H9 (cell line): ENCODE data around the gene API5. TPM values are rescaled to one million over a fixed set of nuclear protein-coding genes. Genes with fewer than 3 reads are reported as not detected.

Experiments used
- DNase-seq: peaks from one replicate; pipeline ENCODE4 v3.0.0-alpha.2; 2017
- H2AFZ ChIP-seq: one replicate; pipeline ENCODE4 v1.6.1; 2013; ENCODE audit warnings: mild to moderate bottlenecking, low read length, control low read depth, moderate library complexity
- H2AK5ac ChIP-seq: 2 replicates; pipeline ENCODE4 v1.6.1; 2013; ENCODE audit warnings: low read length, control low read depth, mixed read lengths; ENCODE audit not compliant: insufficient read length
- H2BK120ac ChIP-seq: one replicate; pipeline ENCODE4 v1.6.1; 2013; ENCODE audit warnings: low read depth, mild to moderate bottlenecking, low read length, control low read depth, inconsistent platforms; ENCODE audit not compliant: poor library complexity, severe bottlenecking
- H2BK12ac ChIP-seq: 2 replicates; pipeline ENCODE4 v1.6.1; 2013; ENCODE audit warnings: low read length, control low read depth, mixed read lengths, low read depth; ENCODE audit not compliant: insufficient read length
- H2BK15ac ChIP-seq: 2 replicates; pipeline ENCODE4 v1.6.1; 2013; ENCODE audit warnings: low read depth, low read length, control low read depth
- H2BK20ac ChIP-seq: one replicate; pipeline ENCODE4 v1.6.1; 2013; ENCODE audit warnings: low read depth, mild to moderate bottlenecking, low read length, control low read depth, inconsistent platforms; ENCODE audit not compliant: poor library complexity, severe bottlenecking
- H2BK5ac ChIP-seq: 2 replicates; pipeline ENCODE4 v1.6.1; 2013; ENCODE audit warnings: low read length, control low read depth, mixed read lengths; ENCODE audit not compliant: insufficient read length
- H3K14ac ChIP-seq: 2 replicates; pipeline ENCODE4 v1.6.1; 2013; ENCODE audit warnings: low read length, control low read depth; ENCODE audit not compliant: insufficient read depth
- H3K18ac ChIP-seq: 2 replicates; pipeline ENCODE4 v1.6.1; 2013; ENCODE audit warnings: low read depth, mild to moderate bottlenecking, mixed read lengths, low read length, control low read depth; ENCODE audit not compliant: insufficient read length
- H3K23ac ChIP-seq: 2 replicates; pipeline ENCODE4 v1.6.1; 2013; ENCODE audit warnings: low read length, control low read depth, mixed read lengths, low read depth; ENCODE audit not compliant: insufficient read length
- H3K23me2 ChIP-seq: 2 replicates; pipeline ENCODE4 v1.6.1; 2013; ENCODE audit warnings: low read depth, mild to moderate bottlenecking, mixed read lengths, low read length, control low read depth; ENCODE audit not compliant: insufficient read length, poor library complexity, severe bottlenecking
- H3K27ac ChIP-seq: 2 replicates; pipeline ENCODE4 v1.5.1; 2013; ENCODE audit warnings: low read length, control low read depth, mixed read lengths, low read depth; ENCODE audit not compliant: insufficient read length
- H3K27me3 ChIP-seq: 2 replicates; pipeline ENCODE4 v1.6.1; 2013; ENCODE audit warnings: low read length, control low read depth, inconsistent platforms; ENCODE audit not compliant: insufficient read depth
- H3K4ac ChIP-seq: 2 replicates; pipeline ENCODE4 v1.6.1; 2013; ENCODE audit warnings: low read depth, mild to moderate bottlenecking, control low read depth, inconsistent platforms, low read length, moderate library complexity
- H3K4me1 ChIP-seq: 2 replicates; pipeline ENCODE4 v1.6.1; 2013; ENCODE audit warnings: low read length, control low read depth, inconsistent platforms; ENCODE audit not compliant: insufficient read depth
- H3K4me2 ChIP-seq: 2 replicates; pipeline ENCODE4 v1.6.1; 2013; ENCODE audit warnings: low read length, control low read depth, mixed read lengths; ENCODE audit not compliant: insufficient read length, insufficient read depth
- H3K56ac ChIP-seq: 2 replicates; pipeline ENCODE4 v1.6.1; 2013; ENCODE audit warnings: low read depth, mild to moderate bottlenecking, mixed read lengths, low read length, control low read depth; ENCODE audit not compliant: insufficient read length
- H3K79me1 ChIP-seq: 2 replicates; pipeline ENCODE4 v1.6.1; 2013; ENCODE audit warnings: low read depth, mild to moderate bottlenecking, moderate library complexity, low read length, control low read depth, inconsistent platforms; ENCODE audit not compliant: insufficient read depth, poor library complexity, severe bottlenecking
- H3K79me2 ChIP-seq: 2 replicates; pipeline ENCODE4 v1.6.1; 2013; ENCODE audit warnings: low read length, control low read depth, inconsistent platforms; ENCODE audit not compliant: insufficient read depth
- H3K9ac ChIP-seq: 2 replicates; pipeline ENCODE4 v1.6.1; 2013; ENCODE audit warnings: low read length, control low read depth, mixed read lengths; ENCODE audit not compliant: insufficient read length; ENCODE audit errors: extremely low read depth
- H3K9me3 ChIP-seq: one replicate; pipeline ENCODE4 v1.6.1; 2013; ENCODE audit warnings: low read depth, low read length, inconsistent platforms; ENCODE audit not compliant: control insufficient read depth
- H3T11ph ChIP-seq: one replicate; pipeline ENCODE4 v1.6.1; 2013; ENCODE audit warnings: mild to moderate bottlenecking, low read length, control low read depth, inconsistent platforms
- H4K20me1 ChIP-seq: one replicate; pipeline ENCODE4 v1.6.1; 2013; ENCODE audit not compliant: control insufficient read depth, insufficient read length, insufficient read depth
- H4K5ac ChIP-seq: 2 replicates; pipeline ENCODE4 v1.6.1; 2013; ENCODE audit warnings: low read depth, mild to moderate bottlenecking, mixed read lengths, low read length, control low read depth; ENCODE audit not compliant: insufficient read length
- H4K8ac ChIP-seq: replicated peaks from 2 replicates; pipeline ENCODE4 v1.6.1; 2013; ENCODE audit warnings: low read length, control low read depth, mixed read lengths, low read depth; ENCODE audit not compliant: insufficient read length
- H4K91ac ChIP-seq: 2 replicates; pipeline ENCODE4 v1.6.1; 2013; ENCODE audit warnings: low read depth, mild to moderate bottlenecking, moderate library complexity, mixed read lengths, low read length, control low read depth; ENCODE audit not compliant: insufficient read length
- H3K27ac Mint-ChIP-seq, 3 experiments: 2 replicates in 2 of 3; 3 replicates in 1 of 3; pipeline ENCODE4 v1.8.0; 2020 to 2021; ENCODE audit warnings: mixed read lengths in 3 of 3, mild to moderate bottlenecking in 1 of 3, moderate library complexity in 1 of 3
- H3K27me3 Mint-ChIP-seq: 2 replicates; pipeline ENCODE4 v1.8.0; 2021; ENCODE audit warnings: low read depth, mild to moderate bottlenecking, moderate library complexity, mixed read lengths
- H3K36me3 Mint-ChIP-seq, 3 experiments: 2 replicates in 2 of 3; 3 replicates in 1 of 3; pipeline ENCODE4 v1.8.0; 2020 to 2021; ENCODE audit warnings: low read depth in 3 of 3, mixed read lengths in 3 of 3; ENCODE audit not compliant: insufficient read depth in 1 of 3
- H3K4me1 Mint-ChIP-seq, 2 experiments: 2 replicates each; pipeline ENCODE4 v1.8.0; 2020; ENCODE audit warnings: mixed read lengths in 2 of 2
- H3K4me3 Mint-ChIP-seq, 2 experiments: 2 replicates in 1 of 2; 3 replicates in 1 of 2; pipeline ENCODE4 v1.8.0; 2020 to 2021; ENCODE audit warnings: mild to moderate bottlenecking in 2 of 2, mixed read lengths in 2 of 2, moderate library complexity in 1 of 2
- H3K9me3 Mint-ChIP-seq, 2 experiments: 2 replicates in 1 of 2; 3 replicates in 1 of 2; pipeline ENCODE4 v1.8.0; 2020; ENCODE audit warnings: mild to moderate bottlenecking in 2 of 2, mixed read lengths in 2 of 2, moderate library complexity in 1 of 2
- WGBS: extraction: QIAGEN DNeasy Blood & Tissue Kit; methylation state at CpG from one replicate; pipeline ENCODE4 v1.1.7; 2013; ENCODE audit warnings: missing lambda C conversion rate, low lambda C conversion rate, mixed read lengths; ENCODE audit not compliant: insufficient read length; ENCODE audit errors: extremely low coverage; 5-methylcytosine and 5-hydroxymethylcytosine counted together
- total RNA-seq: library from RNA; stranded (reverse); gene quantifications from 2 replicates; pipeline ENCODE4 v1.2.1, GENCODE V29; 2021
- TF ChIP-seq, protein P1 (sequence below): fragments of 200-600 bp; sonication (generic); conservative IDR thresholded peaks from 3 replicates; pipeline ENCODE4 v1.8.0; 2021; ENCODE audit warnings: antibody characterized with exemption, mild to moderate bottlenecking

Gene API5
- total RNA-seq, 1 experiment from 2014 or later, result 147 TPM

DNA sequence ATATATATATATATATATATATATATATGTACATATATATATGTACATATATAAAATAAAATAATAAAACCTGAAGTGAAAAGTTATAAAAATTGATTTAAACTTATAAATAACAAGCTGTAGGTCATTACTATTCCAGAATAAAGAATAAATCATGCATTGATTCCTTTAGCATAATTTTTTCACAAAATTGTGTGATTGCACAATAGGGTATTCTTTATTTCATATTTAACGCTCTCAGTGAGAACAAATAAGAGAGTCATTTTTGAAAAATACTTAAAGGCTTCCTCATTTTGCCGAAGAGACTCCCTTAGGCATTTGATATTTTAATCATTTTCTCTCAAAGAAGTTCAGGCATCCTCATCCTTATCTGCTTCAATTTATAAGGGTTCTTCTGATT is 41.3 kb upstream of the API5 start:
- no peaks in the 10 kb centered on the region for H3K79me2 ChIP-seq
- H3K4me1 ChIP-seq, result peaks cover 2% of the 10 kb centered on the region; the same call in 1 of the 2 replicates
- H3K4me2 ChIP-seq, result no peak overlapping the region
- no peak overlapping the region for H4K8ac ChIP-seq
- no peak overlapping the region for H4K91ac ChIP-seq
- no peak overlapping the region for H3K23ac ChIP-seq
- no peaks in the 10 kb centered on the region for H3K23me2 ChIP-seq
- no peak overlapping the region for H2AFZ ChIP-seq
- no peak overlapping the region for H2AK5ac ChIP-seq
- no peak overlapping the region for H2BK15ac ChIP-seq
- no peak overlapping the region for H3K18ac ChIP-seq
- no peak overlapping the region for H2BK5ac ChIP-seq
- no peak for DNase-seq
- Mint-ChIP-seq H3K36me3 (peaks cover 8 to 17% (median 11%) of the 10 kb centered on the region in 3 experiments), H3K4me1 (peaks cover 5 to 23% of the 10 kb centered on the region in 2 experiments), H3K27ac (no peak overlapping the region), H3K4me3 (no peak overlapping the region), H3K27me3 (peaks cover 2% of the 10 kb centered on the region; the same call in 1 of the 2 replicates), H3K9me3 (peaks cover 20 to 24% of the 10 kb centered on the region in 2 experiments)
- H4K20me1 ChIP-seq, result no peaks in the 10 kb centered on the region
- no peak overlapping the region for H3T11ph ChIP-seq
- no peaks in the 10 kb centered on the region for H3K79me1 ChIP-seq
- H3K9me3 ChIP-seq, result peaks cover 4% of the 10 kb centered on the region
- no peak overlapping the region for H3K4ac ChIP-seq
- TF ChIP-seq, protein P1, sequence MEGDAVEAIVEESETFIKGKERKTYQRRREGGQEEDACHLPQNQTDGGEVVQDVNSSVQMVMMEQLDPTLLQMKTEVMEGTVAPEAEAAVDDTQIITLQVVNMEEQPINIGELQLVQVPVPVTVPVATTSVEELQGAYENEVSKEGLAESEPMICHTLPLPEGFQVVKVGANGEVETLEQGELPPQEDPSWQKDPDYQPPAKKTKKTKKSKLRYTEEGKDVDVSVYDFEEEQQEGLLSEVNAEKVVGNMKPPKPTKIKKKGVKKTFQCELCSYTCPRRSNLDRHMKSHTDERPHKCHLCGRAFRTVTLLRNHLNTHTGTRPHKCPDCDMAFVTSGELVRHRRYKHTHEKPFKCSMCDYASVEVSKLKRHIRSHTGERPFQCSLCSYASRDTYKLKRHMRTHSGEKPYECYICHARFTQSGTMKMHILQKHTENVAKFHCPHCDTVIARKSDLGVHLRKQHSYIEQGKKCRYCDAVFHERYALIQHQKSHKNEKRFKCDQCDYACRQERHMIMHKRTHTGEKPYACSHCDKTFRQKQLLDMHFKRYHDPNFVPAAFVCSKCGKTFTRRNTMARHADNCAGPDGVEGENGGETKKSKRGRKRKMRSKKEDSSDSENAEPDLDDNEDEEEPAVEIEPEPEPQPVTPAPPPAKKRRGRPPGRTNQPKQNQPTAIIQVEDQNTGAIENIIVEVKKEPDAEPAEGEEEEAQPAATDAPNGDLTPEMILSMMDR, result no peak
- no peaks in the 10 kb centered on the region for H3K27me3 ChIP-seq
- H2BK20ac ChIP-seq, result no peak overlapping the region
- no CpG with 5 or more reads among the region's 2 CpGs for WGBS
- no peak overlapping the region for H3K56ac ChIP-seq
- no peak overlapping the region for H3K9ac ChIP-seq
- no peak overlapping the region for H3K14ac ChIP-seq
- H3K27ac ChIP-seq, result no peak overlapping the region
- H4K5ac ChIP-seq, result no peak overlapping the region
- H2BK12ac ChIP-seq, result no peak overlapping the region
- H2BK120ac ChIP-seq, result no peak overlapping the region
